WTC11 (cell line): ENCODE measurements around the gene TBX15. TPM values are rescaled to one million over a fixed set of nuclear protein-coding genes. Genes with fewer than 3 reads are reported as not detected.

ENCODE experiments used
- ATAC-seq: fragments of 200-7000 bp; cut with Tn5 transposase; 2 replicates; pipeline ENCODE4 v1.10.0; 2021; ENCODE audit warnings: mild to moderate bottlenecking, moderate library complexity
- Bru-seq: library from RNA; stranded (reverse); fragments of 400-500 nt; gene quantifications from one replicate; lab custom pipeline; 2021; lab: Mats Ljungman, UMichigan
- CTCF ChIA-PET: fragments of 300-600 bp; sonication (Branson Sonifier 250); formaldehyde crosslinking; loops from one replicate; lab custom pipeline; 2021; ENCODE audit warnings: antibody characterized with exemption; lab: Charles Lee
- POLR2A ChIA-PET: fragments of 350-600 bp; sonication (Branson Sonifier 250); formaldehyde crosslinking; loops from one replicate; lab custom pipeline; 2021; ENCODE audit warnings: antibody characterized with exemption; lab: Charles Lee
- DNase-seq: peaks from one replicate; pipeline ENCODE4 v3.0.0; 2021; ENCODE audit warnings: low spot score
- H3K27ac Mint-ChIP-seq: 2 replicates; pipeline ENCODE4 v1.8.0; 2021; ENCODE audit warnings: mixed read lengths
- H3K27me3 Mint-ChIP-seq: 2 replicates; pipeline ENCODE4 v1.8.0; 2021; ENCODE audit warnings: low read depth, mild to moderate bottlenecking, moderate library complexity, mixed read lengths
- H3K36me3 Mint-ChIP-seq: 2 replicates; pipeline ENCODE4 v1.8.0; 2021; ENCODE audit warnings: mixed read lengths
- H3K4me1 Mint-ChIP-seq: 2 replicates; pipeline ENCODE4 v1.8.0; 2022; ENCODE audit warnings: mixed read lengths
- H3K4me3 Mint-ChIP-seq: 2 replicates; pipeline ENCODE4 v1.8.0; 2021; ENCODE audit warnings: mild to moderate bottlenecking, moderate library complexity, mixed read lengths
- H3K9me3 Mint-ChIP-seq: 2 replicates; pipeline ENCODE4 v1.8.0; 2021; ENCODE audit warnings: mixed read lengths
- ARID4B ChIP-seq: sonication (generic); formaldehyde crosslinking; IDR thresholded peaks from 2 replicates; pipeline ENCODE4 v1.8.0; 2023; ENCODE audit warnings: missing genetic modification reagents, mild to moderate bottlenecking, borderline replicate concordance
- ATF1 ChIP-seq: sonication (generic); formaldehyde crosslinking; IDR thresholded peaks from 2 replicates; pipeline ENCODE4 v1.8.1; 2023; ENCODE audit warnings: mild to moderate bottlenecking, moderate library complexity, missing genetic modification reagents
- GTF2I ChIP-seq: fragments of 250-450 bp; sonication (Bioruptor Pico); conservative IDR thresholded peaks from 2 replicates; pipeline ENCODE4 v1.4.0; 2021; ENCODE audit warnings: mild to moderate bottlenecking
- KAT7 ChIP-seq: sonication (generic); formaldehyde crosslinking; IDR thresholded peaks from 2 replicates; pipeline ENCODE4 v1.8.1; 2023; ENCODE audit warnings: missing genetic modification reagents, mild to moderate bottlenecking, borderline replicate concordance
- MXD4 ChIP-seq: fragments of 250-450 bp; sonication (Bioruptor Pico); IDR thresholded peaks from 2 replicates; pipeline ENCODE4 v1.8.0; 2021; ENCODE audit warnings: mild to moderate bottlenecking, moderate library complexity, borderline replicate concordance
- STAT6 ChIP-seq: sonication (generic); formaldehyde crosslinking; conservative IDR thresholded peaks from 2 replicates; pipeline ENCODE4 v1.8.1; 2023; ENCODE audit warnings: mild to moderate bottlenecking, low read depth, missing genetic modification reagents, moderate library complexity
- TEAD1 ChIP-seq: sonication (generic); formaldehyde crosslinking; IDR thresholded peaks from 2 replicates; pipeline ENCODE4 v1.8.0; 2022; ENCODE audit warnings: mild to moderate bottlenecking, missing genetic modification reagents
- USF2 ChIP-seq: sonication (generic); formaldehyde crosslinking; IDR thresholded peaks from 2 replicates; pipeline ENCODE4 v1.8.1; 2023; ENCODE audit warnings: mild to moderate bottlenecking, missing genetic modification reagents, moderate library complexity
- ZBTB21 ChIP-seq: sonication (generic); formaldehyde crosslinking; IDR thresholded peaks from 2 replicates; pipeline ENCODE4 v1.8.1; 2023; ENCODE audit warnings: mild to moderate bottlenecking, missing genetic modification reagents, borderline replicate concordance
- ZNF219 ChIP-seq: sonication (generic); formaldehyde crosslinking; IDR thresholded peaks from 2 replicates; pipeline ENCODE4 v1.8.0; 2023; ENCODE audit warnings: missing genetic modification reagents, mild to moderate bottlenecking, borderline replicate concordance
- ZNF423 ChIP-seq: fragments of 250-450 bp; sonication (Bioruptor Pico); IDR thresholded peaks from 2 replicates; pipeline ENCODE4 v2.1.2; 2022; ENCODE audit warnings: mild to moderate bottlenecking, moderate library complexity
- ZNF425 ChIP-seq: fragments of 250-450 bp; sonication (Bioruptor Pico); conservative IDR thresholded peaks from 2 replicates; pipeline ENCODE4 v1.9.0; 2021; ENCODE audit warnings: mild to moderate bottlenecking
- long read RNA-seq, 3 experiments: library from RNA in 1 of 3; library from capped mRNA in 1 of 3; library from polyadenylated mRNA in 1 of 3; unstranded in 2 of 3; stranded (forward) in 1 of 3; transcript quantifications; one replicate each; pipeline ENCODE4 v2.0.0, GENCODE V29; 2021
- total RNA-seq: library from RNA; stranded (reverse); gene quantifications from 3 replicates; pipeline ENCODE4 v1.2.3, GENCODE V29; 2021
- TF ChIP-seq, protein P1 (sequence below): sonication (generic); formaldehyde crosslinking; IDR thresholded peaks from 2 replicates; pipeline ENCODE4 v1.8.1; 2023; ENCODE audit warnings: mild to moderate bottlenecking, missing genetic modification reagents, borderline replicate concordance
- TF ChIP-seq, protein P2 (sequence below): sonication (generic); formaldehyde crosslinking; IDR thresholded peaks from 2 replicates; pipeline ENCODE4 v1.8.1; 2023; ENCODE audit warnings: mild to moderate bottlenecking, moderate library complexity, missing genetic modification reagents

The TBX15 gene
- total RNA-seq (0.07 to 0.11 TPM (median 0.09 TPM) in 3 replicates), Bru-seq, nascent RNA (percentile 14 among the genes with signal in this experiment)
- long read RNA-seq, experiment 1: 0 reads
- long read RNA-seq, experiment 2: 0 reads
- long read RNA-seq, experiment 3: 0 reads

DNA sequence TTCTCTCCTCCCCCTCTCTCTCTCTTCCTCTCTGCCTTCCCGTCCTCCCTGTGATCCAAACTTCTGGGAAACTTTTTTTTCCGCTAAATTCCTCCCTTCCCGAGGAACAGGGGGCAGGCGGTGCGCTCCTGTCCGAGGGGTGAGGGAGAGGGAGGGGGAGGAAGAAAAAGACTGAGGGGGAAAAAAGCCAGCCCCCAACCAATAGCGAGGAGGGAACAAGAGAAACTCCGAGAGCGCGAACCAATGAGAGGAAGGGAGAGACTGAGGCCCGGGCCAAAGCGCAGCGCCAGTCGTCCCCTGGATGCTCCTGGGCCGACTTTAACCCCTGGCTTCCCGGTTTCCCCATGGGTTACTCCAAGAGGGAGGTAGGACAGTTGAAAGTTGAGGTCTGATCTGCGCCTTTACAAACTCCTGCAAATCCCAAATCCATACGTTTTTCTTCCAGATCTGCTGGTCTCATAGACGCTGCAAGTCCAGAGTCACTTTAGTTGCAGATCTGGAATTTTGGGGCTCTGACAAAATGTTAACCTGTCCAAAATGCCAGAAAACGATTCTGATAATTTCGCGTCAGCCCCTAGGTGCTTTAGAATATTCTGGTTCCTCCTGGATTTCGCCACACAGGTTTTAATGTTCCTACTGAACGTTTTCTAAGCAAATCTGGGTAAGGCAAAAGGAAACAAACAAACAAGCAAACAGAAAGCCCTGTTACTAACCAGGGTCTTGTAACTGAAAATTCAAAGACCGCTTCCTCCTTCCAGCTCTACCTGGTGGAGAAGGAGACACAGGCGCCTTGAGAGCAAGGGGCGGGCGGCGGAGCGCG lies at the start of gene TBX15:
Gene TBX15, minus strand, starts transcription at position 158 of the 820 bp plus-strand sequence. CDS start 548 bp downstream, outside the sequence.
- peaks cover 85% of the 10 kb centered on the region for H3K4me1 Mint-ChIP-seq
- H3K27me3 Mint-ChIP-seq: peaks cover 100% of the 10 kb centered on the region
- H3K4me3 Mint-ChIP-seq: peak within 1 kb of the TSS; percentile 74
- peak; percentile 69 for DNase-seq
- ChIA-PET CTCF (interaction anchor here (0.6 to 2.7 kb wide), 10 partner anchors 12 to 837 kb away, joined by 3 to 35 read pairs (median 5); no protein-coding TSS in a partner anchor), POLR2A (interaction anchor here (1.4 kb wide), 1 partner anchor 12 kb away, joined by 6 read pairs; no protein-coding TSS in a partner anchor)
- TF ChIP-seq ZBTB21 (CRISPR knock-in tag) (no peak), USF2 (CRISPR knock-in tag) (no peak), ZNF423 (no peak), TEAD1 (CRISPR knock-in tag) (no peak), GTF2I (CRISPR knock-in tag) (no peak), ATF1 (CRISPR knock-in tag) (no peak), ARID4B (CRISPR knock-in tag) (no peak), STAT6 (CRISPR knock-in tag) (no peak), KAT7 (CRISPR knock-in tag) (no peak), ZNF425 (no peak), MXD4 (CRISPR knock-in tag) (no peak), ZNF219 (no peak)
- TF ChIP-seq, protein P1, sequence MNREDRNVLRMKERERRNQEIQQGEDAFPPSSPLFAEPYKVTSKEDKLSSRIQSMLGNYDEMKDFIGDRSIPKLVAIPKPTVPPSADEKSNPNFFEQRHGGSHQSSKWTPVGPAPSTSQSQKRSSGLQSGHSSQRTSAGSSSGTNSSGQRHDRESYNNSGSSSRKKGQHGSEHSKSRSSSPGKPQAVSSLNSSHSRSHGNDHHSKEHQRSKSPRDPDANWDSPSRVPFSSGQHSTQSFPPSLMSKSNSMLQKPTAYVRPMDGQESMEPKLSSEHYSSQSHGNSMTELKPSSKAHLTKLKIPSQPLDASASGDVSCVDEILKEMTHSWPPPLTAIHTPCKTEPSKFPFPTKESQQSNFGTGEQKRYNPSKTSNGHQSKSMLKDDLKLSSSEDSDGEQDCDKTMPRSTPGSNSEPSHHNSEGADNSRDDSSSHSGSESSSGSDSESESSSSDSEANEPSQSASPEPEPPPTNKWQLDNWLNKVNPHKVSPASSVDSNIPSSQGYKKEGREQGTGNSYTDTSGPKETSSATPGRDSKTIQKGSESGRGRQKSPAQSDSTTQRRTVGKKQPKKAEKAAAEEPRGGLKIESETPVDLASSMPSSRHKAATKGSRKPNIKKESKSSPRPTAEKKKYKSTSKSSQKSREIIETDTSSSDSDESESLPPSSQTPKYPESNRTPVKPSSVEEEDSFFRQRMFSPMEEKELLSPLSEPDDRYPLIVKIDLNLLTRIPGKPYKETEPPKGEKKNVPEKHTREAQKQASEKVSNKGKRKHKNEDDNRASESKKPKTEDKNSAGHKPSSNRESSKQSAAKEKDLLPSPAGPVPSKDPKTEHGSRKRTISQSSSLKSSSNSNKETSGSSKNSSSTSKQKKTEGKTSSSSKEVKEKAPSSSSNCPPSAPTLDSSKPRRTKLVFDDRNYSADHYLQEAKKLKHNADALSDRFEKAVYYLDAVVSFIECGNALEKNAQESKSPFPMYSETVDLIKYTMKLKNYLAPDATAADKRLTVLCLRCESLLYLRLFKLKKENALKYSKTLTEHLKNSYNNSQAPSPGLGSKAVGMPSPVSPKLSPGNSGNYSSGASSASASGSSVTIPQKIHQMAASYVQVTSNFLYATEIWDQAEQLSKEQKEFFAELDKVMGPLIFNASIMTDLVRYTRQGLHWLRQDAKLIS: no peak
- TF ChIP-seq, protein P2, sequence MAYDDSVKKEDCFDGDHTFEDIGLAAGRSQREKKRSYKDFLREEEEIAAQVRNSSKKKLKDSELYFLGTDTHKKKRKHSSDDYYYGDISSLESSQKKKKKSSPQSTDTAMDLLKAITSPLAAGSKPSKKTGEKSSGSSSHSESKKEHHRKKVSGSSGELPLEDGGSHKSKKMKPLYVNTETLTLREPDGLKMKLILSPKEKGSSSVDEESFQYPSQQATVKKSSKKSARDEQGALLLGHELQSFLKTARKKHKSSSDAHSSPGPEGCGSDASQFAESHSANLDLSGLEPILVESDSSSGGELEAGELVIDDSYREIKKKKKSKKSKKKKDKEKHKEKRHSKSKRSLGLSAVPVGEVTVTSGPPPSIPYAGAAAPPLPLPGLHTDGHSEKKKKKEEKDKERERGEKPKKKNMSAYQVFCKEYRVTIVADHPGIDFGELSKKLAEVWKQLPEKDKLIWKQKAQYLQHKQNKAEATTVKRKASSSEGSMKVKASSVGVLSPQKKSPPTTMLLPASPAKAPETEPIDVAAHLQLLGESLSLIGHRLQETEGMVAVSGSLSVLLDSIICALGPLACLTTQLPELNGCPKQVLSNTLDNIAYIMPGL (CRISPR knock-in tag): no peak
- ATAC-seq: peak; percentile 33
- no peaks in the 10 kb centered on the region for H3K36me3 Mint-ChIP-seq
- no peaks in the 10 kb centered on the region for H3K9me3 Mint-ChIP-seq
- H3K27ac Mint-ChIP-seq: no peak within 1 kb of the TSS
